Esophagus muscularis mucosa (tissue), 3 donors: ENCODE measurements around the gene PTPN22.

ENCODE experiments used
- EP300 ChIP-seq: sonication (generic); formaldehyde crosslinking; IDR thresholded peaks from one replicate; pipeline ENCODE4 v1.6.1; 2017; ENCODE audit warnings: antibody characterized with exemption
- TF ChIP-seq, protein P1 (sequence below), 3 experiments: fragments of 200-600 bp in 2 of 3; fragments of 450-650 bp in 1 of 3; sonication (generic) in 2 of 3; IDR thresholded peaks; one replicate each; pipeline ENCODE4 v1.5.1; 2017 to 2019; ENCODE audit warnings: antibody characterized with exemption in 3 of 3, mild to moderate bottlenecking in 2 of 3, moderate library complexity in 1 of 3

DNA sequence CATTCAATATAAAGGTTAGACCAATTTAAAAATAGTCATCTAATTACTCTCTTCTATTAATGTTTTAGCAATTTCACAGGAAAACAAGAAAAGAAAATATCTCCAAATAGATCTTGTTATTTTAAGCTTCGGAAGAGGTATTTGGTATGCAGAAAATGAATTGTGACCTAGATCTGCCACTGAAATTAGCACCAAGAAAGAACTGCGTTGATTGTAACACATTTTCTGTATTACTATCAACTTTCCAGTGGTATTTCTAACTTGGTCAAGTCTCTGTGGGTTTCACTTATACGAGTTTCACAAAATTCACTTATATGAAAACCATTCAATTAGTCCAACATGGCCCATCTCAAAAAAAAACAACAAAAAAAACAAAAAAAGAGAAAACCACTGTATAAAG lies 71.0 kb downstream of the PTPN22 start:
- TF ChIP-seq, protein P1, sequence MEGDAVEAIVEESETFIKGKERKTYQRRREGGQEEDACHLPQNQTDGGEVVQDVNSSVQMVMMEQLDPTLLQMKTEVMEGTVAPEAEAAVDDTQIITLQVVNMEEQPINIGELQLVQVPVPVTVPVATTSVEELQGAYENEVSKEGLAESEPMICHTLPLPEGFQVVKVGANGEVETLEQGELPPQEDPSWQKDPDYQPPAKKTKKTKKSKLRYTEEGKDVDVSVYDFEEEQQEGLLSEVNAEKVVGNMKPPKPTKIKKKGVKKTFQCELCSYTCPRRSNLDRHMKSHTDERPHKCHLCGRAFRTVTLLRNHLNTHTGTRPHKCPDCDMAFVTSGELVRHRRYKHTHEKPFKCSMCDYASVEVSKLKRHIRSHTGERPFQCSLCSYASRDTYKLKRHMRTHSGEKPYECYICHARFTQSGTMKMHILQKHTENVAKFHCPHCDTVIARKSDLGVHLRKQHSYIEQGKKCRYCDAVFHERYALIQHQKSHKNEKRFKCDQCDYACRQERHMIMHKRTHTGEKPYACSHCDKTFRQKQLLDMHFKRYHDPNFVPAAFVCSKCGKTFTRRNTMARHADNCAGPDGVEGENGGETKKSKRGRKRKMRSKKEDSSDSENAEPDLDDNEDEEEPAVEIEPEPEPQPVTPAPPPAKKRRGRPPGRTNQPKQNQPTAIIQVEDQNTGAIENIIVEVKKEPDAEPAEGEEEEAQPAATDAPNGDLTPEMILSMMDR (IDR thresholded peaks at IDR 0.05) = no peak
- no peak for TF ChIP-seq EP300
